Stimulated activated CD8-positive, alpha-beta memory T cell treated with anti-CD3 and anti-CD28 coated beads, Interleukin-7, amount 100 ng/mL, for 4 hours (primary cell): ENCODE results near the gene NSG1.

ENCODE experiments used
- DNase-seq, 2 donors: peaks; one replicate each; pipeline ENCODE4 v3.0.0-alpha.2; 2020; ENCODE audit warnings: low read depth in 2 of 2

The NSG1 gene

GRCh38 chr4:4368809-4369580 lies 17.9 kb upstream of the NSG1 start:
- no peak for DNase-seq

- DNase-seq, result no peak
Observed at GRCh38 chr4:4374388-4375098, 12.4 kb upstream of the NSG1 start.

GRCh38 chr4:4376074-4376473 lies 10.8 kb upstream of the NSG1 start:
- DNase-seq, result no peak

GRCh38 chr4:4377191-4377590 lies 9.7 kb upstream of the NSG1 start:
- DNase-seq, result no peak

- no peak for DNase-seq
Observed at GRCh38 chr4:4377732-4378460, 9.0 kb upstream of the NSG1 start.

- DNase-seq, result no peak
Observed at GRCh38 chr4:4379540-4380087, 7.3 kb upstream of the NSG1 start.

GRCh38 chr4:4383085-4383484 lies 3.8 kb upstream of the NSG1 start:
- no peak for DNase-seq

GRCh38 chr4:4384837-4385236 lies 2.1 kb upstream of the NSG1 start:
- no peak for DNase-seq

- DNase-seq, result no peak
Observed at GRCh38 chr4:4385729-4386295, 1.1 kb upstream of the NSG1 start.

GRCh38 chr4:4386296-4386735 lies 586 bp upstream of the NSG1 start:
- no peak for DNase-seq

GRCh38 chr4:4387531-4388310 lies 819 bp downstream of the NSG1 start:
- DNase-seq, result no peak

- DNase-seq, result no peak
Observed at GRCh38 chr4:4388311-4388790, 1.4 kb downstream of the NSG1 start.

GRCh38 chr4:4388836-4389575 lies 2.1 kb downstream of the NSG1 start:
- DNase-seq, result no peak

- no peak for DNase-seq
Observed at GRCh38 chr4:4390046-4390445, 3.1 kb downstream of the NSG1 start.

- DNase-seq, result no peak
Observed at GRCh38 chr4:4390515-4391240, 3.8 kb downstream of the NSG1 start.

GRCh38 chr4:4391866-4392265 lies 5.0 kb downstream of the NSG1 start:
- no peak for DNase-seq

- no peak for DNase-seq
Observed at GRCh38 chr4:4392501-4393183, 5.7 kb downstream of the NSG1 start.

GRCh38 chr4:4394644-4395043 lies 7.7 kb downstream of the NSG1 start:
- DNase-seq, result no peak

GRCh38 chr4:4395371-4395770 lies 8.5 kb downstream of the NSG1 start:
- no peak for DNase-seq
